ENCODE measurements around the gene LILRB5. TPM values are rescaled to one million over a fixed set of nuclear protein-coding genes. Genes with fewer than 3 reads are reported as not detected.
A peak's percentile ranks its signal among the peaks of the same experiment; 100 is the strongest.

Gene LILRB5
- total and polyA plus RNA-seq, 9 donors = 5.5 to 11.8 (median 7.2) TPM

DNA sequence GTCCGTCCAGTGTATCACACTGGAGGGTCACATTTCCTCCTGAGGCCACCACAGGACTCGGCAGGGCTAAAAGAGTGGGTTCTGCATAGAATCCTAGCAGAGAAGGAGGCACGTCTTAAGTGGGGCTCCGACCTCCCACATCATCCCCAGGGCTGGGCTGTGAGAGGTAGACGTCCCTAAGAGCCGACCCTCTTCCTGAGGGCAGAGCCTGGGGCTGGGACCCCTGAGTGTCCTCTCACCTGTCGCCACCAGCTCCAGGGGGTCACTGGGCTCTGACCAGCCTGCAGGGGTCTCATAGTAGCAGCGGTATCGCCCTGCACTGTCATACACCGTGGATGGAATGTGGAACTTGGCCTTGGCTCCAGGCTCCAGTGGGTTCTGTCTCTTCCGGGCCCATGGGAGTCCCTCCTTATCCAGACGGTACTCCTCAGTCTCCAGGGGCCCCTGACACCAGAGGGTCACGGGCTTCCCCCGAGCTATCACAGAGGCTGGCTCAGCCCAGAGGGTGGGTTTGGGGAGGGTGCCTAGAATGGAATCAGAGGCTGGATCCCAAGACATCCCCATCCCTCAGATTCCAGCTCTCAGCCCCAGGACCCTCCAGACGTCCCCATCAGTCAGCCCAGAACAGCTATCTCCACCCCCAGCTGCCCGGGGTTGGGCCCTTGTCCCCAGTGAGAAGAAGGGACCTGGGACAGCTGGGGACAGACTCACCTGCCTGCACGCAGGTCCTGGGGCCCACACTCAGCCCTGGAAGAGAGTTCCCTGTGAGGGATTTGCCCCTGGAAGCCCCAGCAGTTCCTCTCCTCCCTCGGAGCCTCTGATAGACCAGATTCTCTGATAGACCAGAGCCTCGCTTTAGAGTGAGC lies 590 bp downstream of the LILRB5 start:
- no peak for DNase-seq
- Histone ChIP-seq H3K4me1 (ENCODE audit: control insufficient read depth, insufficient read depth, low read length) (no peaks in the 10 kb centered on the region), H3K27me3 (ENCODE audit: control insufficient read depth, insufficient read depth, low read length) (no peaks in the 10 kb centered on the region), H3K4me3 (ENCODE audit: low read length) (peak overlapping the region; percentile 12), H3K36me3 (ENCODE audit: control insufficient read depth, insufficient read depth, low read length) (no peaks in the 10 kb centered on the region), H3K9me3 (replicated peaks; ENCODE audit: control insufficient read depth, low read depth, low read length) (no peaks in the 10 kb centered on the region), H3K27ac (ENCODE audit: low read length) (no peak overlapping the region)
- WGBS (ENCODE audit: insufficient coverage) = 70% methylated on average over 9 of the region's 19 CpGs

DNA sequence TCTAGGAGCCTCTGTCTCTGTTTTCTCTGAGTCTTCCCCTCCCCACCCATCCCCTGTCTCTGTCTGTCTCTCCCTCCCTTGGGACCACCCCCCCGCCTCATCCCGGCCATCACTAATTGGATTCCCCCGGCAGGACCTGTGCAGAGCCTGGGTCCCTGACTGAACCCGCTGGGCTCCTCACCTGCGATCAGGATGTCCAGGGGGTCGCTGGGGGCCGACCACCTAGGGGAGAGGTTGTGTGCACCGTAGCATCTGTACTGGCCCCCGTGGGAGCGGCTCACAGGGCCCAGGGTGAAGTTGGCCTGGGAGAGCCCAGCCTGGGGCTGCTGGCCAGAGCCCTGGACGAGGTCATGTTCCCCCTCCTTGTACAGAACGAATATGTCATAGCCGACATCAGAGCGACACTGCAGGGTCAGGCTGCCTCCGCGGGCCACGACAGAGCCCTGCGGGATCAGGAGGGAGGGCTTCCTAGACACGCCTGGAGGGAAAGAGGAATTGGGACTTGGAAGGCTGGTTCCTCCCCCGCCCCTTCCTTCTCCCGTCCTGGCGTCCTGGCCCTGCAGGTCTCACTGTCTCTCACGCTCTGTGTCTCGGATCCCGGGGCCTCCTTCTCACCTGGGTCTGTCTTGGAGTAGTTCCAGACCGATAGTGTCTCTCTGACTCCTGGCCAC lies 1.8 kb downstream of the LILRB5 start:
- no peak for DNase-seq
- Histone ChIP-seq H3K27ac (ENCODE audit: low read length) (no peak overlapping the region), H3K27me3 (ENCODE audit: control insufficient read depth, insufficient read depth, low read length) (no peaks in the 10 kb centered on the region), H3K4me3 (ENCODE audit: low read length) (no peak overlapping the region), H3K4me1 (ENCODE audit: control insufficient read depth, insufficient read depth, low read length) (no peaks in the 10 kb centered on the region), H3K36me3 (ENCODE audit: control insufficient read depth, insufficient read depth, low read length) (no peaks in the 10 kb centered on the region), H3K9me3 (replicated peaks; ENCODE audit: control insufficient read depth, low read depth, low read length) (no peaks in the 10 kb centered on the region)
- WGBS (ENCODE audit: insufficient coverage) = 68% methylated on average over 14 of the region's 26 CpGs

DNA sequence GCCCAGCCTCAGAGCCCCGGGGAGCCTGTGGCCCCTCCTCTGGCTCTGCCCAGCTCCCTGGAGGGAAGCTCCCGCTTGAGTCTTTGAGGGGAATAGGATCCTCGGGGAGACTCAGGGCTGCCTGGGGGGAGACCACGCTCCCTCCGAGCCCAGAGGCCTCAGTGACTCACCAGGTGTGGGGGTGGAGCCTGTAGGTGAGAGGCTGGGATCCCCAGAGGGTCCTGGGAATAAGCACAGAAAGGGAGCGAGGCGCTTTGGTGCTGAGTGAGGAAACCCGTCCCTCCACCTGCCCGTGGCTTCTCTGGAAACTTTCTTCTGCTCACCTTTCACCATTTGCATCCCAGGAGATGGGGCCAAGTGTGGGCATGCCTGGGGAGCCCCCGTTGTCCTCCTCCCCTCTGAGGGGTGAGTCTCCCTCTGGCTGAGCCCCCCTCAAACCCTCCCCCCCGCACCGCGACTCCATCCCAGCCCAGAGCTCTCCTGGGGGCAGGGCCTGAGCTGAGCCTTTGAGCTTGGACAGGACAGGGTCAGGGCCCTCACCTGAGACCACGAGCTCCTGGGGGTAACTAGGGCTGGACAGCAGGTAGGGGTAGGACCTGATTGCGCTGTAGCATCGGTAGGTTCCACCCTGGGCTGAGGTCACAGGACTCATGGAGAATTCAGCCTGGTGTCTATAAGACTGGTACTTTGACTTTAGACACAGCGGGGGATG lies 2.7 kb downstream of the LILRB5 start:
- H3K4me3 ChIP-seq (ENCODE audit: low read length) = no peak overlapping the region
- H3K9me3 ChIP-seq (replicated peaks; ENCODE audit: control insufficient read depth, low read depth, low read length) = no peaks in the 10 kb centered on the region
- no peak for DNase-seq
- 40% methylated on average over 9 of the region's 17 CpGs for WGBS (ENCODE audit: insufficient coverage)
- H3K36me3 ChIP-seq (ENCODE audit: control insufficient read depth, insufficient read depth, low read length) = no peaks in the 10 kb centered on the region
- H3K27ac ChIP-seq (ENCODE audit: low read length) = no peak overlapping the region
- no peaks in the 10 kb centered on the region for H3K27me3 ChIP-seq (ENCODE audit: control insufficient read depth, insufficient read depth, low read length)
- no peaks in the 10 kb centered on the region for H3K4me1 ChIP-seq (ENCODE audit: control insufficient read depth, insufficient read depth, low read length)

DNA sequence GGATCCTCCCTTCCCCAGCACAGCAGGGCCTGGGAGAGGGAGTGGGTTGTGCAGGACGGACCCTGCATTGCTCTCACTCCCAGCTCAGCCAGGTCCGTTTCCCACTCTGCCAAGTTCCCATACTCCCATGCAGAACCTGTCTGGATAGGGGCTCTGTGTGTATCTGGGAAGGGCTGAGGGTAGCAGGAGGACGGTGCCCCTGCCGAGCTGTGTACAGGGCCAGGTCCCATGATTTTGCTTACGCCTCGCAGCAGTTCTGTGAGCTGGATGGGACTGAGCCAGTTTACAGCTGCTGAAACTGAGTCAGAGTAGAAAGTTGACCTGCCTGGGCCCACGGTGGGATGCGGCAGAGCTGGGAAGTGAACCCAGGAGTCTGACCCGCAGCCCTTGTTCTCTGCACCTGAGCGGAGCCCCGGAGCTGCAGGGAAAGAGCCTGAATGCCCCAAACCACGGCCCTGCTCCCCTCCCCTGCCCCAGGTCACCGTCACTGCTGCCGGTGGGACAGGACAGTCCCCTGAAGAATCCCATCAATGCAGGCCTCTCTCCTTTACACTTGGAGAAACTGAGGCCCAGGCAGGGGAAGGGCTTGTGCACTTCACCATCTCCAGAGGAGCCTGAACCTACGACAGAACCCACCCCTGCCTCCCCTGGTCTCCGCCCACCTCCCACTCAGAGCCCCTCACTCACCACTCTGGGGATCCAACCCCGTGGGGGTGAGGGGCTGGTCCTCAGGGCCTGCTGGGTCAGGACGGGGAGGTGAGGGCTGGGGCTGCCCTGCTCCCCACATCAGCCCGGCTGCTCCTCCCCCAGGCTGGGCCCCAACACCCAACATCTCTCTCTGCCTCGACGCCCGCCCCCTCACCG lies 3.5 kb downstream of the LILRB5 start:
- Histone ChIP-seq H3K4me1 (ENCODE audit: control insufficient read depth, insufficient read depth, low read length) (no peaks in the 10 kb centered on the region), H3K27me3 (ENCODE audit: control insufficient read depth, insufficient read depth, low read length) (no peaks in the 10 kb centered on the region), H3K9me3 (replicated peaks; ENCODE audit: control insufficient read depth, low read depth, low read length) (no peaks in the 10 kb centered on the region), H3K4me3 (ENCODE audit: low read length) (no peak overlapping the region), H3K27ac (ENCODE audit: low read length) (no peak overlapping the region), H3K36me3 (ENCODE audit: control insufficient read depth, insufficient read depth, low read length) (no peaks in the 10 kb centered on the region)
- DNase-seq = no peak
- WGBS (ENCODE audit: insufficient coverage) = 59% methylated on average over 16 of the region's 23 CpGs

DNA sequence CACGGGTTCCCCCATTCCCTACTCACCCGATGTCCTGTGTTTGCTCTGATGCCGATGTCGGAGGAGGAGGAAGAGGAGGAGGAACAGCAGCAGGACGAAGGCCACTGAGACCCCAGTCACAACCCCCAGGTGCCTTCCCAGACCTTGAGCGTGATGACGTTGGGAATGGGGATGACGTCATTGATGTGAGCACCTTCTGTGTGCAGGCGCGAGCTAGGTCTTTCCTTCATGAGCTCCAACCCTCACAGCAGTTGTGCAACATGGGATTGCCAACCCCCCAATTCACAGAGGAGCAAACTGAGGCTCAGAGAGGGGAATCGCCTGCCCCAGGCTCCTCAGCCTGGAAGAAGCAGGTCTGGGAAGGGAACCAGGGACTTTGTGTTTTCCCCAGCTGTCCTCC lies 4.2 kb downstream of the LILRB5 start:
- DNase-seq = no peak
- no peak overlapping the region for H3K27ac ChIP-seq (ENCODE audit: low read length)
- no peaks in the 10 kb centered on the region for H3K4me1 ChIP-seq (ENCODE audit: control insufficient read depth, insufficient read depth, low read length)
- H3K27me3 ChIP-seq (ENCODE audit: control insufficient read depth, insufficient read depth, low read length) = no peaks in the 10 kb centered on the region
- no peak overlapping the region for H3K4me3 ChIP-seq (ENCODE audit: low read length)
- no peaks in the 10 kb centered on the region for H3K36me3 ChIP-seq (ENCODE audit: control insufficient read depth, insufficient read depth, low read length)
- H3K9me3 ChIP-seq (replicated peaks; ENCODE audit: control insufficient read depth, low read depth, low read length) = no peaks in the 10 kb centered on the region
- WGBS (ENCODE audit: insufficient coverage) = 65% methylated on average over 4 of the region's 11 CpGs

DNA sequence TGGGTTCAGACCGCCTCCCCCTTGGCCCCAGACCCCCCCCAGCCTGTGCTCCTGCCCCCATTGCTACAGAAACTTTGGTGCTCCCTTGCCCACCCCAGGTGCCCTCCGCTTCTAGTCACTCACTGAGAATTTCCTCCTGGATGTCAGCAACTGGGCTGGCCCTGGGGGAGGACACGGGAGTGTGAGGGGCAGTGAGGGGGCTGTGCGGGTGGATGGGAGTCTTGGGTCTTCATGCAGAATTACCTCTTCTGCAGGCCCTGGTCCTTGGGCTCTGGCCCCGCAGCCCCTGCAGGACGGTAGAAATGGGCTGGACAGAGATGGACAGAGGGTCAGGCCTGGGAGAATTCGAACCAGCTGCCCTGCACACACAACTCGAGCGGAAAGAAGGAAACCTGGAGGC lies 4.8 kb downstream of the LILRB5 start:
- Histone ChIP-seq H3K4me1 (ENCODE audit: control insufficient read depth, insufficient read depth, low read length) (peaks cover 4% of the 10 kb centered on the region), H3K36me3 (ENCODE audit: control insufficient read depth, insufficient read depth, low read length) (no peaks in the 10 kb centered on the region), H3K27ac (ENCODE audit: low read length) (no peak overlapping the region), H3K9me3 (replicated peaks; ENCODE audit: control insufficient read depth, low read depth, low read length) (no peaks in the 10 kb centered on the region), H3K4me3 (ENCODE audit: low read length) (no peak overlapping the region), H3K27me3 (ENCODE audit: control insufficient read depth, insufficient read depth, low read length) (no peaks in the 10 kb centered on the region)
- no peak for DNase-seq
- 60% methylated on average over 9 of the region's 9 CpGs for WGBS (ENCODE audit: insufficient coverage)

DNA sequence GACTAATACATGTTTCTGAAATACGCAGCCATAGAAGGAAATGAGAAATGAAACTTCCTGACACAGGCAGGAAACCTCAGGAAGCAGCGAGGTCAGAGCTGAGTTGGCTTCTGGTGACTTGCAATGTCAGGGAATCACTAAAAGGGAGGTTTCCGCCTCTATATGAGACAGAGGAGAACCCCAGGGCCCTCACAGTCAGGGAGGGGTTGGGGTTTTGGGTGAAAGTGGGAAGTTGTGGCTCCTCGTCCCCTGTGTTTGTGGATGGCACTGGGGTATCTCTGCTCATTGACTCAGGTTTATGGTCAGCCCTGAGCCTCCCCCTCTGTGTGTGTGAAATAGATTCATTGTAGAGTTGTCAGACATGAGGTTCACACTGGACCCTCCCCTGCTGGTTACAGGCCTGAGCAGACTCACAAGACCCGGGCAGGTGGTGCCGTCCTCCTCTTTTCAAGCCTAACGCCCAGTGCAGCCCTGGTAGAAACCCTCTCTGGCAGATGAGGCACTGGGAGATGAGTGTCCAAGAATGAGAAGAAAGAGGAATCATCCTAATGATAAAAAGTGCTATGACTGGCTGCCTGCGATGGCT lies 9.0 kb downstream of the LILRB5 start:
- WGBS (ENCODE audit: insufficient coverage) = 57% methylated on average over 6 of the region's 8 CpGs
- Histone ChIP-seq H3K9me3 (replicated peaks; ENCODE audit: control insufficient read depth, low read depth, low read length) (no peaks in the 10 kb centered on the region), H3K27ac (ENCODE audit: low read length) (peak overlapping the region; percentile 37), H3K27me3 (ENCODE audit: control insufficient read depth, insufficient read depth, low read length) (no peaks in the 10 kb centered on the region), H3K4me3 (ENCODE audit: low read length) (no peak overlapping the region), H3K4me1 (ENCODE audit: control insufficient read depth, insufficient read depth, low read length) (peaks cover 4% of the 10 kb centered on the region), H3K36me3 (ENCODE audit: control insufficient read depth, insufficient read depth, low read length) (no peaks in the 10 kb centered on the region)
- peak; percentile 82 for DNase-seq

DNA sequence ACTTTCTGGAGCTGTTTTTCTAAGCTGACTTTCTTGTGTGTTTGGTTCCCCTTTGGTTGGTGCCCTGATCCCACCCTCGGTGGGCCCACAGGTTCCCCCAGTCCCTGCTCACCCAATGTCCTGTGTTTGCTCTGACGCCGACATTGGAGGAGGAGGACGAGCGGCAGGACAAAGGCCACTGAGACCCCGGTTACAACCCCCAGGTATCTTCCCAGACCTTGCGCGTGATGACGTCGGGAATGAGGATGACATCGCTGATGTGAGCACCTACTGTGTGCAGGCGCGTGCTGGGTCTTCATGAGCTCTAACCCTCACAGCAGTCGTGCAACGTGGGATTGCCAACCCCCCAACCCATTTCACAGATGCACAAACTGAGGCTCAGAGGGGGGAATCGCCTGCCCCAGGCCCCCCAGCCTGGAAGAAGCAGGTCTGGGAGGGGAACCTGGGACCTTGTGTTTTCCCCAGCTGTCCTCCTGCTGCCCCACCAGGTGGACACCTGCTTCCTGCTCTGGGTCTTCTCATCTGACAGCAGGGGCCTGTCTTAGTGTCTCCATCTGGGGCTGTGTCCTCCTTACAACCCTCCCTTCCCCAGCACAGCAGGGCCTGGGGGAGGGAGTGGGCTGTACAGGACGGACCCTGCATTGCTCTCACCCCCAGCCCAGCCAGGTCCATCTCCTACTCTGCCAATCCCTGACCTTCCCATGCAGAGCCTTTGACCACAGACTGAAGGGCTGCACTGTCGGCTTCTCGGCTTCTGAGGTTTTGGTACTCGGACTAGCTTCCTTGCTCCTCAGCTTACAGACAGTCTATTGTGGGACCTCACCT lies 9.8 kb downstream of the LILRB5 start:
- Histone ChIP-seq H3K4me3 (ENCODE audit: low read length) (no peak overlapping the region), H3K36me3 (ENCODE audit: control insufficient read depth, insufficient read depth, low read length) (no peaks in the 10 kb centered on the region), H3K27me3 (ENCODE audit: control insufficient read depth, insufficient read depth, low read length) (no peaks in the 10 kb centered on the region), H3K4me1 (ENCODE audit: control insufficient read depth, insufficient read depth, low read length) (peaks cover 4% of the 10 kb centered on the region), H3K27ac (ENCODE audit: low read length) (peak overlapping the region; percentile 52), H3K9me3 (replicated peaks; ENCODE audit: control insufficient read depth, low read depth, low read length) (no peaks in the 10 kb centered on the region)
- WGBS (ENCODE audit: insufficient coverage) = 89% methylated on average over 17 of the region's 20 CpGs
- DNase-seq = no peak

DNA sequence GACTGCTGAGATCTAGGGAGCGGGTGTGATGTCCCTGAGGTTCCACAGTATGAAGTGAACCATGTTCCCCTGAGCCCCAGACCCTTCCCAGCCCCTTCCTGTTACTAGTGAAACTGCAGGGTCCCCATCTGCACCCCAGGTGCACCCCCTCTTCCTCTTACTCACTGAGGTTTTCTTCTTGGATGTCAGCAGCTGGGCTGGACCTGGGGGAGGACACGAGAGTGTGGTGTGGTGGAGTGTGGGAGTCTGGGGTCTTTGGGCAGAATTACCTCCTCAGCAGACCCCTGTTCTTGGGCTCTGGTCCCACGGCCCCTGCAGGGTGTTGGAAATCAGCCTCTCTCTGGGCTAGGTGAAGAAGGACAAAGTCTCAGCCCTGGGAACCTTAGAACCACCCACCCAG lies 11.1 kb downstream of the LILRB5 start:
- Histone ChIP-seq H3K4me3 (ENCODE audit: low read length) (no peak overlapping the region), H3K27ac (ENCODE audit: low read length) (no peak overlapping the region), H3K4me1 (ENCODE audit: control insufficient read depth, insufficient read depth, low read length) (peaks cover 4% of the 10 kb centered on the region), H3K36me3 (ENCODE audit: control insufficient read depth, insufficient read depth, low read length) (no peaks in the 10 kb centered on the region), H3K9me3 (replicated peaks; ENCODE audit: control insufficient read depth, low read depth, low read length) (no peaks in the 10 kb centered on the region), H3K27me3 (ENCODE audit: control insufficient read depth, insufficient read depth, low read length) (no peaks in the 10 kb centered on the region)
- no peak for DNase-seq
- no CpG with 5 or more reads among the region's 3 CpGs for WGBS (ENCODE audit: insufficient coverage)

Data from muscle of leg (tissue), 11 donors.